DMS153 treated with DMSO at 0.1 percent for 48 hours (cell line): Measurements from ENCODE around the gene SPATA33.
"Not testable (repeated sequence)": the region's sequence is repeated elsewhere in the genome, so short reads cannot be mapped to it uniquely, and the experiment has no call there.

Source experiments
- DNase-seq: peaks from one replicate; lab custom pipeline; 2025; ENCODE audit not compliant: unreplicated experiment; lab: John Stamatoyannopoulos, UW

Gene SPATA33

DNA sequence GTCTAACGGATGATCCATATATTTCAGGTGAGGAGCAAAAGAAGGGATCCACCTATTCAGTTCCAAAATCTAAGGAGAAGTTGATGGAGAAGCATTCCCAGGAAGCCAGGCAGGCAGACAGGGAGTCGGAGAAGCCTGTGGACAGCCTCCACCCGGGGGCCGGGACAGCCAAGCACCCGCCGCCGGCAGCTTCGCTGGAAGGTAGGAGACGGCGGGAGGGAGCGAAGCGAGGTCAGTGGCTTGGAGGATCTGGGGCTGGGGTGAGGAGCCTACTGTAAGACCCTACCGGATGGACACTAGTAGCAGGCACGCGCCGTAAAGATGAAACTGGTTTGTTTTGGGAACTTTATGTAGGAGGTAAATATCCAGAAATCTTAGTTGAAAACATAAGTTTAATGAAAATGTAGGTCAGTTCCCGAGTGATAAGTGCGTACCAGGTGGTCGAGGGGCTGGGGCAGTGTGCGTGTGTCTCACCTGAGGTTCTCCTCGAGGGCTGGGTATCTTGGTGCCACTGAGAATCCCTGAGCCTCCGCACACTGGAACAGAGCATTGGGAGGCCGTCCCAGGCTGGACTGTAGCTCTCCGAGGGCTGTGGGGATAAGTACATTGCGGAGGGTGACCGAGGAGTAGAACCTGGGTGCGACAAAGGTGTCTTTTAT lies 714 bp downstream of the SPATA33 start:
- DNase-seq, result no peak

- DNase-seq, result no peak
These were observed 2.5 kb downstream of the SPATA33 start for GRCh38 chr16:89660146-89660545.

DNA sequence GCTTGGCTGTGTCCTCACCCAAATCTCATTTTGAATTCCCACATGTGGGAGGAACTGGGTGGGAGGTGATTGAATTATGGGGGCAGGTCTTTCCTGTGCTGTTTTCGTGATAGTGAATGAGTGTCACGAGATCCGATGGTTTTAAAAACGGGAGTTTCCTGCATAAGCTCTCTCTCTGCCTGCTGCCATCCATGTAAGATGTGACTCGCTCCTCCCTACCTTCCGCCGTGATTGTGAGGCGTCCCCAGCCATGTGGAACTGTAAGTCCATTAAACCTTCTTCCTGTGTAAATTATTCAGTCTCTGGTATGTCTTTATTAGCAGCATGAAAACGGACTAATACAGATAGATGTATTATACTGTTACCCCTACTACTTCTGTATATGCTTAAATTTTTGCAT lies 3.6 kb downstream of the SPATA33 start:
- no peak for DNase-seq

DNA sequence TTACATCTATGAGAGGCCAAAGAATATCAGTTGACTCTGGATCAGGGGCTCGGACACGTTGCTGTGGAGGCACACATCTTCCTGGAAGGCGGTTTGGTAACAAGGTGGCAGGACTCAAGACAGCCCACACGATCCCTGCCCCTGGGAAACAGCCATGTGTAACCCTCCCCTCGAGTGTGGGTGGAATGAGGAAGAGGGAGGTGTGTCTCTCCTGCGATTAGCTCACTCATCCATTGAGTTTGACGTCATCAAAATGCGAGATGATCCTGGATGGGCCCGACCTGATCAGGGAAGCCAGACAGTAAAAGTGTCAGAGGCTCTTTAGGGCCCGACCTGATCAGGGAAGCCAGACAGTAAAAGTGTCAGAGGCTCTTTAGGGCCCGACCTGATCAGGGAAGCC lies 6.6 kb downstream of the SPATA33 start:
- not testable (repeated sequence) for DNase-seq

- not testable (repeated sequence) for DNase-seq
These were observed 9.4 kb downstream of the SPATA33 start for GRCh38 chr16:89667000-89667399.

DNA sequence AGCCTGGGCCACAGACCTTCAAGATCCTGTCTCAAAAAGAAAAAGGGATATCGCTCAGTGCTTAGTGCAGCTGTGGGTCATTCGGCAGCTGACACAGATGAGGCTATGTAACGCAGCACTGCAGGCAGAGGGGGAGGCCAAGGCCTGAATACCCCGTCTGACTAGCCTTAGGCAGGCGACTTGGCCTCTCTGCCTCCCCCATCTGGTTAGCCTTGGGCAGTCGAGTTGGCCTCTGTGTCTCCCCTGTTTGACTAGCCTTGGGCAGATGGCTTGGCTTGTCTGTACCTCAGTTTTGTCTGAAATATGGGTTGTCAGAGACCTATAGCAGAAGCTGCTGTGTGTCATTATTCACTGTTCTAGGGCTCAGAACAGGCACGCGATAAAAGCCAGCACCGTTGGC lies 10.0 kb downstream of the SPATA33 start:
- no peak for DNase-seq

DNA sequence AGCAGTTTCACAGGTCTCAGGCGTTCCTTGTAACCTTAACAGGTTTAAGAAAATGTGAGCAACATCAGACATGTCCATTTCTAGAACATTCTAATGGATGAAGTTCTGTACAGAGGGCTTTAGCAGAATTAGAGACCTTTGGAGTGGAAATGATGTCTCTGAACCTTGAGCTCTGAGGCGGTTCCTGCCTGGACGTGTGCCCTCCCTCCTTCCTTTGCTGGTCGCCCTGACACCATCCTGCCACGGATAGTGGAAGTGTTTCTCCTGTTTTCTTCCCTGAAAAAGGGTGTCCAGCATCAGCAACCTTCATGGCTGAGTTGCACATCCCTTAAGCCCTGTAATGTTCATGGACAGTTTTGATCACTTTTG lies 11.1 kb downstream of the SPATA33 start:
- DNase-seq, result no peak

GRCh38 chr16:89669755-89670154 lies 12.1 kb downstream of the SPATA33 start:
- DNase-seq, result no peak

DNA sequence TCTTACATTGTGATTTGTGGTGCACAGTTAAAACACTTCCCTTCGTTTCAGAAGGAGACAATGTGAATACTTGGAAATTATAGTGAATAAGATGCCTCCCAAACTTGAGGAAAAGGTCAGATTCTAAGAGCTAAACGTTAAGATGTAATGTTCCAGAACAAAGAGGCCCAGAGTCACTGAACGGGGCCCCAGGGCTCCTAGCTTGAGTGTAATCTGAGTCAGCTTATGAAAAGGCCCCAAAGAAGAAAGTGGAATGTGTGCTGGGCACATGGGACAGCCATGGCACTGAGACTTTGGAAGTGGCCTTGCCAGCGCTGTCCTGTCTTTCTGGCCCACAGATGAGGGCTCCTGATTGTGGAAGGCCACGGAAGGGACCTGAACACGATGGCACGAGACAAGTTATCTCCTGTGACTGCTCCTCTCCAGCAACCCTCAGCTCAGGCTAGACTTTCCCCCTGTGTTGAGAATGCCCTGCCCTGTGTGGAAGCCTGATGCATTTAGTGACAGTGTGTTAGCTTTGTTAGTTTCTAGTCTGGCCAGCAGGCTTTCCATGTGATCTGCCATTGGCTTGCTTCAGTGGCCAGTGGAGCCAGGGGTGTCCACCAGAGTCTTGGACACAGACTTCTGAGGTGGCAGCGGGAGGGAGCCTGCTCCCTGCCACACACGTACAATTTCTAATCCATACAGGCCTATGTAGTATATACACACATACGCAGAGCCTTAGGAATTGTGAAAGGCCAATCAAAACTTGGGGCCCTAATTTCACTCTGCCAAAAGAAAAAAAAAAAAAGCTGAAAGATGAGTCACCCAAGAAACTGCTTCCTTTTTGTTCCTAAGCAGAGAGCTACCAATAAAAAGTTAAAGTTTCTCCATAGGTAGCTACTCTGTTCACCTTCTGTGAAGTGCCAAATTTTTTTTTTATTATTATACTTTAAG lies 13.1 kb downstream of the SPATA33 start:
- no peak for DNase-seq

DNA sequence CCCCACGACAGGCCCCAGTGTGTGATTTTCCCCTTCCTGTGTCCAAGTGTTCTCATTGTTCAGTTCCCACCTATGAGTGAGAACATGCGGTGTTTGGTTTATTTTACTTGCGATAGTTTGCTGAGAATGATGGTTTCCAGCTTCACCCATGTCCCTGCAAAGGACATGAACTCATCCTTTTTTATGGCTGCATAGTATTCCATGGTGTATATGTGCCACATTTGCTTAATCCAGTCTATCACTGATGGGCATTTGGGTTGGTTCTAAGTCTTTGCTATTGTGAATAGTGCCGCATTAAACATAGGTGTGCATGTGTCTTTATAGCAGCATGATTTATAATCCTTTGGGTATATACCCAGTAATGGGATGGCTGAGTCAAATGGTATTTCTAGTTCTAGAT lies 13.9 kb downstream of the SPATA33 start:
- DNase-seq, result not testable (repeated sequence)

GRCh38 chr16:89672177-89672941 lies 14.7 kb downstream of the SPATA33 start:
- DNase-seq, result no peak

DNA sequence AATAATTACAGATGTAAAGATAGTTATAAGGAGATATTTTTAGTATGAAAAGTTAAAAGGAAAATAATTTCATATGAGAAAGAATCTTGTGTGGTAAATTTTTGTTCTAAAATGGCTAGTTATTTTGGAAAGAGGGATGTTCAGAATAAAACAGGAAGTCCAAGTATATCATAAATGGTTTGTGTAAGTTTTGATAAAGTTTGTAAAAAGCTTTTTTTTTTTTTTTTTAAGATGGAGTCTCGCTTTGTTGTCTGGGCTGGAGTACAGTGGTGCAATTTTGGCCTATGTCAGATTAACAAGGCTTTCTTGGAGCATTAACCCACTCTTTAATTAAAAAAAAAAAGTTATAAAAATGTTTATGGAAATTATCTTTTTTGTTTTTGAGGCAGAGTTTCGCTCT lies 20.6 kb downstream of the SPATA33 start:
- DNase-seq, result no peak

GRCh38 chr16:89685916-89686315 lies 28.3 kb downstream of the SPATA33 start:
- DNase-seq, result no peak

DNA sequence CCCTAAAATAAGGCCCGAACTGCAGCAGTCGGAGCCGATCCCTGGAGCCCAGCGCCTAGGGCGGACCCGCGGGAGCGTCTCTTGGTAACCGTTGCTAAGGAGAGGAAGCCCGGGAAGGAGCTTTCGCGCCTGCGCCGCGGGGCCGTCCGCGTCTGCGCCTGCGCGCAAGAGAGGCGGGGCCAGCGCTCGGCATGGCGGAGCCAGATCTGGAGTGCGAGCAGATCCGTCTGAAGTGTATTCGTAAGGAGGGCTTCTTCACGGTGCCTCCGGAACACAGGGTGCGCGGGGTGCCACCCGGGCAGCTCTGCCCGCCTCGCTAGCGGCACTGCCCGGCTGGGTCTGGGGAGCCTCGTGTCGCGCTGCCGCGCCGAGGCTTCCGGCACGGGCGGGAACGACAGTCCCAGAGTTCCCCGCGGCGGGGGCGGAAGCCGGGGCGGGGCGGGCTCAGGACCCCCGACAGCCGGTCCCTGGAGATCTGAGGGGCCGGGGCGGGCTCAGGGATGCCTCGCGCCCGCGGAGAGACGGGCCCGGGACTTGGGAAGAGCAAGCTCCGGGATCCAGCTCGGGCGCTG lies 29.0 kb downstream of the SPATA33 start, which contains the start of gene CDK10:
TSS of gene CDK10 (plus strand) at position 170 of the 572 bp plus-strand sequence. CDS start at position 192, 22 bp downstream.
- DNase-seq, result peak; percentile 82

GRCh38 chr16:89687092-89687940 lies 29.7 kb downstream of the SPATA33 start:
- no peak for DNase-seq

DNA sequence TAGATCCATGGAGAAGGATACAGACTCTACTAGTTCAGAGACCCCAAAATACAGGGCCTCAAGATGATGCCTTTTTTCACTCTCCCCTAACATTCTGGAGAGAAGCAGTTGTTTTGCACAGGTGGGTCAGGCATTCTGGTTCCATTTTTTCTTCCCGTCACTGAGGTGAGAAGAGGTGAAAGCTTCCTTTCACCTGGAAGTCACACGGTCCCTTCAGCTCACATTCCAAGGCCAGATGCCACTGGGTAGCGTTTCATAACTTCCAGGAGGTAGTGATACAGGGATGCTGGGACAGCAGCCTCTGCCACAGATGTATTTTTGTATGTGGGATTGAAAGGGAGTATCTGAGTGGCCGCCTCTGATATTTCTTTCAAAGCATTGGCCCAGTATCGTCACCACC lies 30.8 kb downstream of the SPATA33 start:
- DNase-seq, result no peak

DNA sequence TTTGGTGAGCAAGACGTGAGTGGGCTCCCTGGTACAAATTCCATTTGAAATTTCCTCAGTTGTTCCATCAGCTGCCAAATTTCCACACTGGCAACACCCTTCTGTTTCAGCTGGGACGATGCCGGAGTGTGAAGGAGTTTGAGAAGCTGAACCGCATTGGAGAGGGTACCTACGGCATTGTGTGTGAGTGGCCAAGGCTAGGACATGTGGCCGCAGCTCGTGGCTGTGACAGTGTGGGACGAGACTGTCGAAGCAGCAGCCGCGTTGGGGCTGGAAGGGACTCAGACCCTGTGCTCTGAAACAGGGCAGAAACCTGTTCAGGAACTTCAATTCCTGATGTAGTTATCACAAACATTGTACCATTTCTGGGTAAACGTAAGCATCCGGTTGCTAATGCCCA lies 31.5 kb downstream of the SPATA33 start:
- DNase-seq, result no peak

- not testable (repeated sequence) for DNase-seq
These were observed 32.0 kb downstream of the SPATA33 start for GRCh38 chr16:89689621-89690020.

DNA sequence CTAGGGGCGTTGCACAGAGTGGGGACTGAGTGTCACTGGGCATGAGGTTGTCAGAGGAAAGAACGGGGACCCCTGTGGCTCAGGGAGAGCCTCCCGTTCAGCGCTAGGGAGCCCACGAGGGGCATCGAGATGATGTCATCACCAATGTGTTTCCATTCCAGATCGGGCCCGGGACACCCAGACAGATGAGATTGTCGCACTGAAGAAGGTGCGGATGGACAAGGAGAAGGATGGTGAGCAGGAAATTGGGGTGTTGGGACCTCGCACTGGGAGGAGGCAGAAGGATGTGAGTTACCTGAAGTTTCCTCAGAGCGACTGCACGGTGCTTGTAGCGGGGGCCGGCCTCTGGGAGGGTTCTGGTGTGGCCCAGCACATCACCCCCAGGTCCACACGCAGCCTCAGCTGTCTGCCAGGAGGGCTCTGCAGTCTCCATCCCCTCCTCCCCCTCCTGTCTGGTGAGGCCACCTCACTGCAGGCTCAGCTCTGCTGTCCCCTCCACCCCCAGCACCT lies 32.8 kb downstream of the SPATA33 start:
- DNase-seq, result no peak
